GM19463 (cell line): Measurements from ENCODE around the gene KRT35.
"Not testable (repeated sequence)": the region's sequence is repeated elsewhere in the genome, so short reads cannot be mapped to it uniquely, and the experiment has no call there.

ENCODE experiments used
- ATAC-seq: cut with Tn5 transposase; IDR thresholded peaks from one replicate; pipeline ENCODE4 v1.9.1; 2021; ENCODE audit warnings: mild to moderate bottlenecking, moderate library complexity; ENCODE audit not compliant: unreplicated experiment

KRT35 gene

DNA sequence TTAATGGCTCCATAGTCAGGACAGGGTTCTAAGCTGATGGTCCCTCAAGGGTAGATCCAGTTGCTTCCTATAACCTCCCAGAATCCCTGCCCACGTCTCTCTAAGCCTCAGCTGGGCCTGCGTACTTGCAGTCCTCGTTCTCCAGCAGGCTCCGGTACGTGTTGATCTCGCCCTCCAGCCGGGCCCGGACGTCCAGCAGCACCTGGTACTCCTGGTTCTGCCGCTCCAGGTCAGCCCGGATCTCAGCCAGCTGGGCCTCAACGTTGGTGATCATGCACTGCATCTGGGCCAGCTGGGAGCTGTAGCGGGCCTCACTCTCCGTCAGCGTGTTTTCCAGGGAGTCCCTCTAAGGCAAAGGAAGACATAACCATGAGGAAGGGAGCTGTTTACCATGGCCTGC, 18.2 kb downstream of the KRT35 start:
- no peak for ATAC-seq

- no peak for ATAC-seq
Measured at GRCh38 chr17:41457676-41458075, 23.3 kb downstream of the KRT35 start.

- no peak for ATAC-seq
Measured at GRCh38 chr17:41456204-41456603, 24.7 kb downstream of the KRT35 start.

- ATAC-seq: no peak
Measured at GRCh38 chr17:41455236-41455635, 25.7 kb downstream of the KRT35 start.

GRCh38 chr17:41453066-41453465, 27.9 kb downstream of the KRT35 start:
- ATAC-seq: no peak

GRCh38 chr17:41452281-41452680, 28.7 kb downstream of the KRT35 start:
- no peak for ATAC-seq

- ATAC-seq: no peak
Measured at GRCh38 chr17:41451154-41451728, 29.7 kb downstream of the KRT35 start.

DNA sequence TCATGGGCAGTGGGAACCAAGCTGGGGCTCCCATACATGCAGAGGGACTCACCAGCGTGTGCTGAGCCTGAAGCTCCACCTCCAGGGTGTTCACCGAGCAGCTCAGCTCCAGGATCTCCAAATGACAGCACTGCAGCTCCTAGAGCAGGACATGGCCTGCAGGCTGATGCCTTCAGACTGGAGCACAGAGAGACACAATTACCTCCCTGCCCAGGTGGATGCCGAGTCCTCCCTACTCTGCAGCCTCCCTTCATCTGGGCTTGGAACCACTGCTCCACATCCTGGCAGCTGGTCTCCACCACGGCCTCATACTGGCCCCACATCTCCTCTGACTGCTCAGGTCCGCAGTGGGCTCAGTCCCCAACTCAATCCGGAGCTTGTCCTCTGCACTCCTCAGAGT, 31.9 kb downstream of the KRT35 start:
- no peak for ATAC-seq

DNA sequence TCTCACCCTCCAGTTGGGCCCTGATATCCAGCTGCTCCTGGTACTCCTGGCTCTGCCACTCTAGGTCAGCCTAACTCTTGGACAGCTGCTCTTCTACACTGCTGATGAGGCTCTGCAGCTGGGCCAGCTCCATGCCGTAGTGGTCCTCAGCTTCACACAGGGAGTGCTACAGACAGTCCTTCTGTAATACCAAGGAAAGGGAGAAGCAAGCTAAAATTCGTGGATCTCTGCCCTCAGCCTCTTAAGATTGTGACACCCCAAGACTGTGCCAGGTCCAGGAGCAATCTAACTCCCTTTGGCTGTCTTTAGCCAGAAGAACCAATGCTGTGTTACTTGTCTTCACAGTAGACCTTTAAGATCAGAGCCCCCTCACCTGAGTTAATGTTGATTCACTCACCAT, 32.4 kb downstream of the KRT35 start:
- ATAC-seq: no peak

- no peak for ATAC-seq
Measured at GRCh38 chr17:41446806-41447205, 34.1 kb downstream of the KRT35 start.

DNA sequence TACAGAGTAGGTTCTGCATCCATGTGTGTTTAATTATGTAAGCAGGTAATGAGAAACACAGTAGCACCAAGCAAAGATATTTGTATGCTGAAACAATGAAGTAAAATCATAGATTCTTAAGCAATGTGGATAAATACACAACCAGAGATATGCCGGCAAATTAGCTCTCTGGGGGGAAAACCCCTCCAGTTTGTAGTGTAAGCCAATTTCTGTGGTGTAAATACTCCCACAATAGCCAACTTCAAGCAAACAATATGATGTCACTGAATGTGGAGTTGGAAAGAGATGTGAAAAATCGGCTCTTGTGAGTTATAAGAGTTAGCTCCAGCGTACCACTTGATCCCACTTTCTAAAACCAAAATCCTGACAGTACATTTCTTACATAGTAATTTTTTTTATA, 36.3 kb downstream of the KRT35 start:
- no peak for ATAC-seq

- ATAC-seq: no peak
Measured at GRCh38 chr17:41444186-41444585, 36.8 kb downstream of the KRT35 start.

DNA sequence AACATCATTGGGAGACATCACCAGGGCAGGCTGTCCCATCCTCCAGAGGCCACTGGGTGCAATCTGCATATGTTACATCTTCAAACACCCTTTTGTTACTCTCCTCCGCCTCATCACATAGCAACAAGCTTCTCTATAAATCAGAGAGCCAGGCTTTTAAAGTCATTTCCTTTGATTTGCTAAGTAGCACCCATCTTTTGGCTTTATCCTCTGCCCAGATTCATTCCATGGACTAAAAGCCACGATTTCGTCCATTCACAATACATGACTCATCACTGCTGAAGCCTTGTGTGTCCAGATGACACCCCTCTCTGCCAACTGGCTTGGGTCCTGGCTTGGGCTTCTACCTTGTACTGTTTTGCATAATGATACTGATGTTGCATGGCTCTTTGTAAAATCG, 38.2 kb downstream of the KRT35 start:
- ATAC-seq: no peak

DNA sequence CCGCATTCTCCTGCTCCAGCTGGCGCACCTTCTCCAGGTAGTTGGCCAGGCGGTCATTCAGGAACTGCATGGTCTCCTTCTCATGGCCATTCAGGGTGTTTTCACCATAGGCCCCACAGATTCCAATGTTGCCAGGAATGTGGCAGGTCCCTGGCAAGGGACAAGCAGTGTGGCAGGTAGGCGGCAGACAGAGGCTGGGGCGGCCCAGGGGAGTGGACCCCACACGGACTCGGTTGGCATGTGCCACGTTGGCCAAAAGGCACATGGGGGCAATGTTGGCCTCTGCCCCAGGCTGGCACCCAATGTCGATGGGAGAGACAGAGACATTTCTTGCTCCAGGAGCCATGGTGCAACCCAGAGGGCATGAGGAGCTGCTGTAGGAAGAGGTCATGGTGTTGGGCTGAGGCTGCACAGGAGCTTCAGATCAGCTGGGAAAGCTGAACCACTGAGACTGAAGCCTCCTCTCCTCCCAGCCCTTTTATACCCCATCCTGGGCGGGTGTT, 40.4 kb downstream of the KRT35 start, which contains the start of gene KRT38:
KRT38 (minus strand) TSS at position 453 of the 503 bp plus-strand sequence; CDS start at position 391, 62 bp downstream.
- no peak for ATAC-seq

DNA sequence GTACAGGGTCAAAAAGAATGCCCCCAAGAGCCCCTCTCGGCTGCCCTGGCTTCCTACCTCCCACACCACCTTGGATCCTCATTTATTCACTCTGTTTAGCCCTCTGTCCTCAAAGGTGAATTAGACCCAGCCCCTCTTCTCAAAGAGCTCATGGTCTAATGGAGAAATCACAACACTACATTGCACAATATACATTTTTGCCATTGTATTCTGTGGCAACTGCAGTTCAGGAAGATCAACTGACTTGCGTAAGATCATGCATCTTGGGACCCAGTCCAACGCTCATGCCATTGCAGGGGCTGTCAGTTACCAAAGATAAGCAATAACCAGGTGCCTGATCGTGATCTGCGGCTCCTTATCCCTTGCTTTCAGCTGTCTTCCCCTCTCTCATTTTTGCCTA, 41.6 kb downstream of the KRT35 start:
- no peak for ATAC-seq

GRCh38 chr17:41437769-41438168, 43.2 kb downstream of the KRT35 start:
- no peak for ATAC-seq

DNA sequence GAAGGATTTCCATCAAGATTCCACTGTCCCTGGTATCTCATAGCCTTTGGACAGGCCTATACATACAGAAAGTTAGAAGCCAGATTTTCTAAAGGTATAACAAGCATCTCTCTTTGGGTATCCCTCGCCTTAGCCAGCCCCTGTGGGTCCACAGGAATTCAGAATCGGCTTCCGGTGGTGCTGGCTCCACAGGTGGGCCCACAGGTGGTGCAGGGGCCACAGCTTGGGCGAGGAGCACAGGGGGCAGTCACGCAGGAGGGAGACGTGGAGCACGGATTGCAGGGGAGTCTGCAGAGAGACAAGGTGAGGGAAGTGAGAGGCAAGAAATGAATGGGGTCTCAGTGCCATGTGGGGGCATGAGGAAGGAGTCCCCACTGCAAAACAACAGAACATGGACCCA, 43.7 kb downstream of the KRT35 start:
- no peak for ATAC-seq

DNA sequence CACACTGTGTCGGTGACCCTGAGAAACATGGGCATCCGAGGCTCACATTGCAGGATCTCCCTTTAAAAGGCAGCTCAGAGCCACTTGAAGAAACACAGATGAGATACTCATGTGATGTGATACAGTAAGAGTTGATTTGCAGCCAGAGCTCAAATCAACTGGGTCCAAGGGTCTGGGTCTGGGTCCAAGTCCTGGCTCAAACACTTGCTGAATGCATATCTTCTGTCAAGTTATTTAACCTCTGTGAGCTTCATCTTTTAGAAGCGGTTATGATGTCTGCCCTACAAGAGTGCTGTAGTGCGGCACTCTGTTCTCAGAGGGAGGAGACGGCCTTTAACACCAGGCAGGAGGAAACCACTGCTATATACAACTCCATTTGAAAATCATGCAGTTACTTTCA, 46.5 kb downstream of the KRT35 start:
- ATAC-seq: no peak

DNA sequence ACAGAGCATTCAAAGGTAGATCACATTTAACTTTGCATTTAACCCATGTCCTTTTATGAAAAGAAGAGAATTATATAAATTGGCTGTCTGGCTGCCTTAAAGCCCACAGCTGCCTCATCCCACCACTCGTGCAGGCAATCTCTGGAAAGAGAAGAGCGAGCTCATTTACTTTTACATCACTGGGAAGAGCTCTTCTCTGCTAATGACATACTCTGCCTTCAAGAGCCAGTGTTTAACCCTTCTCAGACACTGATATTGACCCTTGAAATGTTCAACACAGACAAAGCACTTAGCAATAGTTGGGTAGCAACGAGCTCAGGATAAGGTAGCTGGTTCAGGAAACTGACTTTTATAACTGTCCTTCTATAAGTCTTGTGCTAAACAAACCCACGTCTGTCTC, 46.9 kb downstream of the KRT35 start:
- no peak for ATAC-seq

DNA sequence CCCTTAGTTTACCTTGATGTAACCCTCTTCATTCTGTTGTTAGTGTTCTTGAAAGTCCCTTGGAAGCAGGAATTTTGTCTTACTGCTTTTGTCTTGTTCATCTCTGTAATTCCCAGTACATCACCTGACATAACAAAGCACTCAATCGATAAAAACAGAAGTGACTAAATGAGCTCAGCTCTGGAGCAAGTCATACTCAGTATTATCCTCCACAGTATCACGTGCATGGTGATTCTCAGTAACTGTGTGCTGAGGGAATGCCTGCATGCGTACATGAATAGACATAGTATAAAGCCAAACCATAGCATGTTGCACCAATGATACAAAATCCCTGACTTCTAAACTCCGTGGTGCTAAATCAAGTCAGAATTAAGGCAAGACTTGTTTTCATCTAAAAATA, 47.4 kb downstream of the KRT35 start:
- no peak for ATAC-seq

GRCh38 chr17:41430376-41430775, 50.6 kb downstream of the KRT35 start:
- not testable (repeated sequence) for ATAC-seq

- ATAC-seq: no peak
Measured at GRCh38 chr17:41429667-41430066, 51.3 kb downstream of the KRT35 start.

- ATAC-seq: no peak
Measured at GRCh38 chr17:41428591-41429291, 52.2 kb downstream of the KRT35 start.
